Measurements from ENCODE around the gene MEGF6.
A peak's percentile ranks its signal among the peaks of the same experiment; 100 is the strongest.

MEGF6 gene

DNA sequence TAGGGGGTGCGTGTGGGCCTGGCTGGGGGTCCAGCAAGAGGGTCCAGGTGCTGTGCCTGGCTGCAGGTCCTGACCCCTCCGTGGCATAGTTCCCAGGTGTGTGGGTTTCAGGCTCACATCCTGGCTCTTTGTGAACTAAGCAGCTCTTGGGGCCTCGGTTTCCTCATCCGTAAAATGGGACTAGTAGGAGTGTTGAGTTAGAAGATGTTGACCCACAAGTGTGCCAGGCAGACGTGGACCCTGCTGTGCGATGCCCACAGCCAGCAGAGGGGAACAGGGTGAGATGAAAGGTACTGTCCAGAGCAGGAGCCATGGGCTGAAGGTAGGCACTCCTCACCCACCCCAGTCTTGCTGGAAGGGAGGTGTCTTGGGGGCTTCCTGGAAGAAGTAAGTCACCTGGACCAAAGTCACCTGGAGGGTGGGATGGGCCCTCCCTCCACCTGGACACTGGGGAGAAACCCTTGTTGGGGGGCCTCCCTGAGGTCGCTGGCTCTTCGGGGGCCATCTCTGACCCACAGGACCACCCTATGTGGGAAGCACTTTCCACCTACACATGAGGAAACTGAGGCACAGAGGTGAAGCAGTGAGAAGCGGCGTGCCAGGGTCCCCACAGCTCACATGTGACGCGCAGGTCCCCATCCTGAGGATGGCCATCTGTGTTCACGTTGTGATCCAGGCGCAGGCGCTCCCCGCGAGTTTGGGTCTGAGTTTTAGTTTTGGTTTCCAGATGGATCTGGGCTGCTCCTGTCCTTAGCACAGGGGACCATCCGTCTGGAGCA, 155.4 kb downstream of the MEGF6 start:
- no peak overlapping the region for H3K27ac ChIP-seq (ENCODE audit: low read depth, low read length)
- no peaks in the 10 kb centered on the region for H3K9me3 ChIP-seq (ENCODE audit: control insufficient read depth in 5 of 5, low read length in 5 of 5)
- no peaks in the 10 kb centered on the region for H3K36me3 ChIP-seq (ENCODE audit: control insufficient read depth in 5 of 5, insufficient read depth in 5 of 5, low read length in 5 of 5)
- H3K27me3 ChIP-seq (ENCODE audit: control insufficient read depth in 5 of 5, insufficient read depth in 4 of 5, low read length in 5 of 5) = peaks cover 14 to 23% (median 16%) of the 10 kb centered on the region in 5 donors
- H3K9ac ChIP-seq (ENCODE audit: low read length in 5 of 5) = peak overlapping the region in 1 of 5 donors; percentile 25
- no peak overlapping the region for H3K4me3 ChIP-seq (ENCODE audit: low read depth in 1 of 5, low read length in 5 of 5)
- H3K4me1 ChIP-seq (ENCODE audit: control insufficient read depth in 5 of 5, insufficient read depth in 5 of 5, low read length in 5 of 5) = peaks cover 2 to 69% (median 34%) of the 10 kb centered on the region in 5 donors

GRCh38 chr1:3454811-3455618, 156.3 kb downstream of the MEGF6 start:
- Histone ChIP-seq H3K9me3 (ENCODE audit: control insufficient read depth in 5 of 5, low read length in 5 of 5) (no peaks in the 10 kb centered on the region), H3K4me3 (ENCODE audit: low read depth in 1 of 5, low read length in 5 of 5) (peak overlapping the region; percentile 32 to 55 (median 46)), H3K9ac (ENCODE audit: low read length in 5 of 5) (peak overlapping the region in 1 of 5 donors; percentile 41), H3K27me3 (ENCODE audit: control insufficient read depth in 5 of 5, insufficient read depth in 4 of 5, low read length in 5 of 5) (peaks cover 14 to 23% (median 16%) of the 10 kb centered on the region in 5 donors), H3K36me3 (ENCODE audit: control insufficient read depth in 5 of 5, insufficient read depth in 5 of 5, low read length in 5 of 5) (no peaks in the 10 kb centered on the region), H3K4me1 (ENCODE audit: control insufficient read depth in 5 of 5, insufficient read depth in 5 of 5, low read length in 5 of 5) (peaks cover 2 to 61% (median 27%) of the 10 kb centered on the region in 5 donors), H3K27ac (ENCODE audit: low read depth, low read length) (no peak overlapping the region)

DNA sequence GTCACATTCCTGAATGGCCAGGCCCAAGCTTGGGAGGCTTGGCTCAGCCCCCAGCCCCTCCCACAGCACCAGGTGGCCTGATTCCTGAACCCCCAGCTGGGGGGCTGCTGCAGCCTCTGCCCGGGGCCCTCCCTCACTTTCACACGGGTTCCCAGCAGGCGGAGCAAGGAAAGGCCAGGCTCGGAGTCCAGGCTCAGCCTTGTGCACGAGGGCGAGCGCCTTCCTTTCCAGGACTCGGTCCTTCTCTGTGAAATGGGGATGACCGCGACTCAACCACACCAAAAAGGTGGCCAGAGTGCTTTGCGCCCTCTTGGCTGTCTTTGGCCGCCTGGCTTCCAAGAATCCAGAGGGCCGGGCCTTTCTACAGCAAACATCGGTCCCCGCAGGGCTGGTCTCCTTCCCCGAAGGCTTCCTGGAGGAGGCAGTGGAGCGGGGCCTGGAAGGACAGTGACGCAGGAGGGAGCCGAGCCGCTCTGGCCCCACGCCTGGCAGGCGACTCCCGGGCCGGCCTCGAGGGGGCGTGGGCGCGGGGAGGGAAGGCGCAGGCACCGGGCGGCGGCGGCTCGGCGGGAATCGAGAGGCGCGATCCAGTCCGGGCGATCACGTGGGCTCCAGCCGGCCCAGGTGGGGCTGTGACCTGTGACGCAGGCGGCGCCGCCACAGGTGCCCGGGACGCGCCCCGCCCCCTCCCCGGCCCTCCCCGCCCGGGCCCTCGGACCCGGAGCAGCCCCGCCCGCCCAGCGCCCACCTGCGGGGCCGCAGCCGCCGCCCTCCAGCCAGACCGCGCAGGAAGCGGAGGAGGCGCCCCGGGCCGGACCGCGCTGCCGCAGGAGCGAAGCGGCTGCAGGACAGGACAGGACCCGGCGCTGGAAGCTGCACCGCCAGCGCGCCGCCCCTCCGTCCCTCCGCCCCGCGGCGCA, 157.2 kb downstream of the MEGF6 start, which contains the start of gene ARHGEF16:
Gene ARHGEF16 (plus strand): TSS at position 775 of the 920 bp plus-strand sequence. CDS start 8,420 bp downstream, outside the sequence.
- H3K4me1 ChIP-seq (ENCODE audit: control insufficient read depth in 5 of 5, insufficient read depth in 5 of 5, low read length in 5 of 5) = peaks cover 2 to 52% (median 22%) of the 10 kb centered on the region in 5 donors
- H3K27ac ChIP-seq (ENCODE audit: low read depth, low read length) = no peak within 1 kb of the TSS

GRCh38 chr1:3453203-3453761, 158.0 kb downstream of the MEGF6 start:
- peaks cover 14 to 25% (median 16%) of the 10 kb centered on the region in 5 donors for H3K27me3 ChIP-seq (ENCODE audit: control insufficient read depth in 5 of 5, insufficient read depth in 4 of 5, low read length in 5 of 5)
- H3K9ac ChIP-seq (ENCODE audit: low read length in 5 of 5) = peak overlapping the region in 3 of 5 donors; percentile 11 to 68 (median 65)
- no peak overlapping the region for H3K27ac ChIP-seq (ENCODE audit: low read depth, low read length)
- H3K9me3 ChIP-seq (ENCODE audit: control insufficient read depth in 5 of 5, low read length in 5 of 5) = no peaks in the 10 kb centered on the region
- H3K36me3 ChIP-seq (ENCODE audit: control insufficient read depth in 5 of 5, insufficient read depth in 5 of 5, low read length in 5 of 5) = no peaks in the 10 kb centered on the region
- peaks cover 2 to 44% (median 20%) of the 10 kb centered on the region in 5 donors for H3K4me1 ChIP-seq (ENCODE audit: control insufficient read depth in 5 of 5, insufficient read depth in 5 of 5, low read length in 5 of 5)
- H3K4me3 ChIP-seq (ENCODE audit: low read depth in 1 of 5, low read length in 5 of 5) = no peak overlapping the region

More for the DNA sequence above, 157.2 kb downstream of the MEGF6 start, which contains the start of gene ARHGEF16:
- peak within 1 kb of the TSS; percentile 32 to 55 (median 46) for H3K4me3 ChIP-seq (ENCODE audit: low read depth in 1 of 5, low read length in 5 of 5)
- no peaks in the 10 kb centered on the region for H3K9me3 ChIP-seq (ENCODE audit: control insufficient read depth in 5 of 5, low read length in 5 of 5)
- H3K36me3 ChIP-seq (ENCODE audit: control insufficient read depth in 5 of 5, insufficient read depth in 5 of 5, low read length in 5 of 5) = no peaks in the 10 kb centered on the region
- H3K27me3 ChIP-seq (ENCODE audit: control insufficient read depth in 5 of 5, insufficient read depth in 4 of 5, low read length in 5 of 5) = peaks cover 14 to 25% (median 16%) of the 10 kb centered on the region in 5 donors
- peak within 1 kb of the TSS in 1 of 5 donors; percentile 41 for H3K9ac ChIP-seq (ENCODE audit: low read length in 5 of 5)

GRCh38 chr1:3452866-3453175, 158.5 kb downstream of the MEGF6 start:
- H3K4me3 ChIP-seq (ENCODE audit: low read depth in 1 of 5, low read length in 5 of 5) = no peak overlapping the region
- H3K4me1 ChIP-seq (ENCODE audit: control insufficient read depth in 5 of 5, insufficient read depth in 5 of 5, low read length in 5 of 5) = peaks cover 1 to 39% (median 16%) of the 10 kb centered on the region in 5 donors
- peaks cover 0 to 3% (median under 1%) of the 10 kb centered on the region in 5 donors for H3K9me3 ChIP-seq (ENCODE audit: control insufficient read depth in 5 of 5, low read length in 5 of 5)
- peak overlapping the region in 3 of 5 donors; percentile 11 to 68 (median 65) for H3K9ac ChIP-seq (ENCODE audit: low read length in 5 of 5)
- H3K27ac ChIP-seq (ENCODE audit: low read depth, low read length) = no peak overlapping the region
- H3K36me3 ChIP-seq (ENCODE audit: control insufficient read depth in 5 of 5, insufficient read depth in 5 of 5, low read length in 5 of 5) = no peaks in the 10 kb centered on the region
- H3K27me3 ChIP-seq (ENCODE audit: control insufficient read depth in 5 of 5, insufficient read depth in 4 of 5, low read length in 5 of 5) = peaks cover 14 to 25% (median 16%) of the 10 kb centered on the region in 5 donors

DNA sequence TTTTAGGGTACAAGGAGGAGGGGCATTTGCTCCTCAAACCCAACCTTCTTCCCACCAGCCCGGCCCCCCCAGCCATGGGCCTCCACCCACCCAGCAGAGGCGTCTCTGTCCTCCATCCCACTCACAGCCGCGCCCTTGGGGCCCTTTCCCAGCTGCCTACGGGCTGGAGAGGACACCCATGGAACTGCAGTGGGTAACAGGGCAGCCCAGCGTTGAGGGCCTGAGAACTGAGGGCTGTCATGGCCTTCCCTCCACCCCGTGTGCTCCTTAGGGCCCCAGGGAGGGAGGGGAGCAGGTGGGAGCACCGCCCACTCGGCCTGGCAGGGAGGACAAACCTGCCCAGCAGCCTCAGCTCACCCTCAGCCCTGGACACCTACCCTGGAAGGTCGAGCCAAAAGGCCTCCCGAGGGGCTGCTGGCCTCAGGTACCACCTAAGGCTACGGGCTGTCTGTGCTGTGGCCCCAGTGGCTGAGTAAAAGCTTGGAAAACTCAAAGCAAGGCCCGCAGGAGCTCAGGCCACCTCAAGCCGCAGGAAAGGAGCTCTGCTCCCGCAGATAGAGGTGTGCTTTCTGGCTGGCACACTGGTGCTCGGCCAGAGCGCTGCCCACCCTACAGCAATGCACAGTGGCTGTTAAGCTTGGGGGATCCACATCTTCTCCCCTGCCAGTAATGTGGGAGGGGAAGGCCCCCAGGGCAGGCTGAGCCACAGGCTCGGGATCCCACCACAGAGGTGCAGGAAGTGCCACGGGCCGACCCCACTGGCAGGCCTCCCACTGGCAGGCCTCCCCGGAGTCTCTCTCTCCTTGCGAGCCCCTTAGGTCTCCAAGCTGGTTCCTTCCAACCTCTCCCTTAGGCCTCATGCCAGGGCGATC, 159.1 kb downstream of the MEGF6 start:
- Histone ChIP-seq H3K9ac (ENCODE audit: low read length in 5 of 5) (peak overlapping the region in 3 of 5 donors; percentile 11 to 68 (median 65)), H3K36me3 (ENCODE audit: control insufficient read depth in 5 of 5, insufficient read depth in 5 of 5, low read length in 5 of 5) (no peaks in the 10 kb centered on the region), H3K27ac (ENCODE audit: low read depth, low read length) (no peak overlapping the region), H3K4me3 (ENCODE audit: low read depth in 1 of 5, low read length in 5 of 5) (no peak overlapping the region), H3K27me3 (ENCODE audit: control insufficient read depth in 5 of 5, insufficient read depth in 4 of 5, low read length in 5 of 5) (peaks cover 14 to 25% (median 16%) of the 10 kb centered on the region in 5 donors), H3K4me1 (ENCODE audit: control insufficient read depth in 5 of 5, insufficient read depth in 5 of 5, low read length in 5 of 5) (peaks cover 0 to 33% (median 14%) of the 10 kb centered on the region in 5 donors), H3K9me3 (ENCODE audit: control insufficient read depth in 5 of 5, low read length in 5 of 5) (peaks cover 0 to 9% (median 4%) of the 10 kb centered on the region in 5 donors)

GRCh38 chr1:3450983-3451382, 160.3 kb downstream of the MEGF6 start:
- H3K9me3 ChIP-seq (ENCODE audit: control insufficient read depth in 5 of 5, low read length in 5 of 5) = peaks cover 0 to 9% (median 4%) of the 10 kb centered on the region in 5 donors
- no peak overlapping the region for H3K4me3 ChIP-seq (ENCODE audit: low read depth in 1 of 5, low read length in 5 of 5)
- H3K27me3 ChIP-seq (ENCODE audit: control insufficient read depth in 5 of 5, insufficient read depth in 4 of 5, low read length in 5 of 5) = peaks cover 14 to 25% (median 16%) of the 10 kb centered on the region in 5 donors
- no peaks in the 10 kb centered on the region for H3K36me3 ChIP-seq (ENCODE audit: control insufficient read depth in 5 of 5, insufficient read depth in 5 of 5, low read length in 5 of 5)
- peaks cover 0 to 21% (median 14%) of the 10 kb centered on the region in 5 donors for H3K4me1 ChIP-seq (ENCODE audit: control insufficient read depth in 5 of 5, insufficient read depth in 5 of 5, low read length in 5 of 5)
- H3K9ac ChIP-seq (ENCODE audit: low read length in 5 of 5) = no peak overlapping the region
- no peak overlapping the region for H3K27ac ChIP-seq (ENCODE audit: low read depth, low read length)

GRCh38 chr1:3450202-3450863, 161.0 kb downstream of the MEGF6 start:
- no peak overlapping the region for H3K4me3 ChIP-seq (ENCODE audit: low read depth in 1 of 5, low read length in 5 of 5)
- H3K27me3 ChIP-seq (ENCODE audit: control insufficient read depth in 5 of 5, insufficient read depth in 4 of 5, low read length in 5 of 5) = peaks cover 14 to 27% (median 17%) of the 10 kb centered on the region in 5 donors
- H3K9me3 ChIP-seq (ENCODE audit: control insufficient read depth in 5 of 5, low read length in 5 of 5) = peaks cover 0 to 9% (median 4%) of the 10 kb centered on the region in 5 donors
- H3K4me1 ChIP-seq (ENCODE audit: control insufficient read depth in 5 of 5, insufficient read depth in 5 of 5, low read length in 5 of 5) = peaks cover 0 to 15% (median 13%) of the 10 kb centered on the region in 5 donors
- no peak overlapping the region for H3K9ac ChIP-seq (ENCODE audit: low read length in 5 of 5)
- no peak overlapping the region for H3K27ac ChIP-seq (ENCODE audit: low read depth, low read length)
- H3K36me3 ChIP-seq (ENCODE audit: control insufficient read depth in 5 of 5, insufficient read depth in 5 of 5, low read length in 5 of 5) = no peaks in the 10 kb centered on the region
